GM21576 (cell line): ENCODE results near the gene SAMD15.
"Not testable (repeated sequence)": the region's sequence is repeated elsewhere in the genome, so short reads cannot be mapped to it uniquely, and the experiment has no call there.

Experiments used
- ATAC-seq: cut with Tn5 transposase; IDR thresholded peaks from one replicate; pipeline ENCODE4 v1.9.1; 2021; ENCODE audit warnings: mild to moderate bottlenecking, moderate library complexity; ENCODE audit not compliant: unreplicated experiment

SAMD15 gene

GRCh38 chr14:77375164-77375950, 1.8 kb upstream of the SAMD15 start:
- no peak for ATAC-seq

GRCh38 chr14:77375973-77376770, 1.0 kb upstream of the SAMD15 start:
- peak; percentile 15 for ATAC-seq

GRCh38 chr14:77377502-77377844, 294 bp downstream of the SAMD15 start:
- no peak for ATAC-seq

- ATAC-seq: no peak
Measured at GRCh38 chr14:77378701-77379100, 1.5 kb downstream of the SAMD15 start.

- ATAC-seq: no peak
Measured at GRCh38 chr14:77390188-77390587, 13.0 kb downstream of the SAMD15 start.

- ATAC-seq: no peak
Measured at GRCh38 chr14:77400216-77400615, 23.0 kb downstream of the SAMD15 start.

GRCh38 chr14:77403768-77404167, 26.6 kb downstream of the SAMD15 start:
- no peak for ATAC-seq

GRCh38 chr14:77406086-77406485, 28.9 kb downstream of the SAMD15 start:
- ATAC-seq: no peak

- no peak for ATAC-seq
Measured at GRCh38 chr14:77406718-77407117, 29.5 kb downstream of the SAMD15 start.

GRCh38 chr14:77407158-77407557, 30.0 kb downstream of the SAMD15 start:
- no peak for ATAC-seq

- ATAC-seq: no peak
Measured at GRCh38 chr14:77409131-77409533, 32.0 kb downstream of the SAMD15 start.

- not testable (repeated sequence) for ATAC-seq
Measured at GRCh38 chr14:77415403-77416030, 38.3 kb downstream of the SAMD15 start.

- not testable (repeated sequence) for ATAC-seq
Measured at GRCh38 chr14:77416098-77416497, 38.9 kb downstream of the SAMD15 start.

GRCh38 chr14:77416836-77417235, 39.7 kb downstream of the SAMD15 start:
- ATAC-seq: no peak

GRCh38 chr14:77421201-77421600, 44.0 kb downstream of the SAMD15 start:
- no peak for ATAC-seq

- ATAC-seq: no peak
Measured at GRCh38 chr14:77423423-77423822, 46.2 kb downstream of the SAMD15 start, which contains the start of gene NOXRED1. Gene NOXRED1, minus strand, starts transcription at chr14:77423523. Its CDS starts 634 bp downstream, at chr14:77422889.

- ATAC-seq: no peak
Measured at GRCh38 chr14:77424862-77425261, 47.7 kb downstream of the SAMD15 start.

GRCh38 chr14:77426396-77426795, 49.2 kb downstream of the SAMD15 start:
- no peak for ATAC-seq

- ATAC-seq: no peak
Measured at GRCh38 chr14:77436042-77436441, 58.9 kb downstream of the SAMD15 start.

- ATAC-seq: no peak
Measured at GRCh38 chr14:77438596-77438995, 61.4 kb downstream of the SAMD15 start.

GRCh38 chr14:77439861-77440260, 62.7 kb downstream of the SAMD15 start:
- no peak for ATAC-seq
